ENCODE results near the gene F8.
"Not testable (repeated sequence)": the region's sequence is repeated elsewhere in the genome, so short reads cannot be mapped to it uniquely, and the experiment has no call there.

DNA sequence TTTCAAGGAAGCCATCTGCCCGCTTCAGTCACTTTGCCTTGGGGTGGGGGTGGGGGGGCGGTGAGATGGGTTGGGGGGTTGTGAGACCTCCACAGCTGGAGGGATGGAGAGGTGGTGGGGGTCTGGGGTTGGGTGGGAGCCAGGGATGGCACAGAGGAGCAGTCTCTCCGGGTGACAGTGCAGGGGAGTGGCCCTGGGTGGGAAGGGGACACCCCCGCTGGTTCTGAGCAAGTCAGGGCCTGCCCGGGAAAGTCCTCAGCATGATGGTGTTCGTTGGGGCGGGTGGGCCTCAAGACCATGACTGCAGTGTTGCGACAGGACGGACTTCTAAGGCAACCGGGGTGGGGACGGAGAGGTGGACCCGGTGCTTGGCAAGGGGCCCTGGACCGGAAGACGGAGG is 137.0 kb downstream of the F8 start:
- TF ChIP-seq, protein P1, sequence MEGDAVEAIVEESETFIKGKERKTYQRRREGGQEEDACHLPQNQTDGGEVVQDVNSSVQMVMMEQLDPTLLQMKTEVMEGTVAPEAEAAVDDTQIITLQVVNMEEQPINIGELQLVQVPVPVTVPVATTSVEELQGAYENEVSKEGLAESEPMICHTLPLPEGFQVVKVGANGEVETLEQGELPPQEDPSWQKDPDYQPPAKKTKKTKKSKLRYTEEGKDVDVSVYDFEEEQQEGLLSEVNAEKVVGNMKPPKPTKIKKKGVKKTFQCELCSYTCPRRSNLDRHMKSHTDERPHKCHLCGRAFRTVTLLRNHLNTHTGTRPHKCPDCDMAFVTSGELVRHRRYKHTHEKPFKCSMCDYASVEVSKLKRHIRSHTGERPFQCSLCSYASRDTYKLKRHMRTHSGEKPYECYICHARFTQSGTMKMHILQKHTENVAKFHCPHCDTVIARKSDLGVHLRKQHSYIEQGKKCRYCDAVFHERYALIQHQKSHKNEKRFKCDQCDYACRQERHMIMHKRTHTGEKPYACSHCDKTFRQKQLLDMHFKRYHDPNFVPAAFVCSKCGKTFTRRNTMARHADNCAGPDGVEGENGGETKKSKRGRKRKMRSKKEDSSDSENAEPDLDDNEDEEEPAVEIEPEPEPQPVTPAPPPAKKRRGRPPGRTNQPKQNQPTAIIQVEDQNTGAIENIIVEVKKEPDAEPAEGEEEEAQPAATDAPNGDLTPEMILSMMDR (conservative IDR thresholded peaks at IDR 0.05; ENCODE audit: low read depth, low read length): not testable (repeated sequence)
- TF ChIP-seq EZH2phosphoT487 (IDR thresholded peaks at IDR 0.05; ENCODE audit: borderline replicate concordance, low read length); EZH2 (IDR thresholded peaks at IDR 0.05; ENCODE audit: low read length, unreplicated experiment): not testable (repeated sequence)
